Calu3 (cell line): ENCODE measurements around the gene CETN3. TPM values are rescaled to one million over a fixed set of nuclear protein-coding genes. Genes with fewer than 3 reads are reported as not detected.
A peak's percentile ranks its signal among the peaks of the same experiment; 100 is the strongest.

Experiments
- BruUV-seq: library from RNA; stranded (reverse); fragments of 400-500 nt; replicated peaks from 2 replicates; lab custom pipeline; 2021; lab: Mats Ljungman, UMichigan
- CTCF ChIA-PET: fragments of 300-600 bp; sonication (Branson Sonifier 250); formaldehyde crosslinking; loops from one replicate; lab custom pipeline; 2022; ENCODE audit warnings: antibody characterized with exemption; lab: Charles Lee
- DNase-seq: peaks from one replicate; pipeline ENCODE4 v3.0.0; 2022
- H3K27ac Mint-ChIP-seq: one replicate; pipeline ENCODE4 v1.8.0; 2022; ENCODE audit warnings: mixed read lengths; ENCODE audit not compliant: unreplicated experiment
- H3K27me3 Mint-ChIP-seq: one replicate; pipeline ENCODE4 v1.8.0; 2022; ENCODE audit warnings: mixed read lengths; ENCODE audit not compliant: unreplicated experiment
- H3K36me3 Mint-ChIP-seq: one replicate; pipeline ENCODE4 v1.8.0; 2022; ENCODE audit warnings: mild to moderate bottlenecking, moderate library complexity, mixed read lengths; ENCODE audit not compliant: insufficient read depth, unreplicated experiment
- H3K4me1 Mint-ChIP-seq: one replicate; pipeline ENCODE4 v1.8.0; 2022; ENCODE audit warnings: mild to moderate bottlenecking, low read depth, mixed read lengths; ENCODE audit not compliant: unreplicated experiment
- H3K4me3 Mint-ChIP-seq: one replicate; pipeline ENCODE4 v1.8.0; 2022; ENCODE audit warnings: mild to moderate bottlenecking, low read depth, moderate library complexity, mixed read lengths; ENCODE audit not compliant: unreplicated experiment
- H3K9me3 Mint-ChIP-seq: one replicate; pipeline ENCODE4 v1.8.0; 2022; ENCODE audit warnings: low read depth, mixed read lengths; ENCODE audit not compliant: unreplicated experiment
- intact Hi-C: fragments of 100-400 bp; cut with micrococcal nuclease; formaldehyde crosslinking; loops from one replicate; pipeline ENCODE4 v1.10.0; 2022; ENCODE audit not compliant: unreplicated experiment
- total RNA-seq: library from RNA; stranded (reverse); gene quantifications from 2 replicates; pipeline ENCODE4 v1.2.3, GENCODE V29; 2022
- TF ChIP-seq, protein P1 (sequence below): fragments of 200-600 bp; IDR thresholded peaks from one replicate; pipeline ENCODE4 v1.8.0; 2022; ENCODE audit warnings: antibody characterized with exemption; ENCODE audit not compliant: unreplicated experiment

Gene CETN3
- total RNA-seq, 1 experiment from 2014 or later, result 40.3 TPM

DNA sequence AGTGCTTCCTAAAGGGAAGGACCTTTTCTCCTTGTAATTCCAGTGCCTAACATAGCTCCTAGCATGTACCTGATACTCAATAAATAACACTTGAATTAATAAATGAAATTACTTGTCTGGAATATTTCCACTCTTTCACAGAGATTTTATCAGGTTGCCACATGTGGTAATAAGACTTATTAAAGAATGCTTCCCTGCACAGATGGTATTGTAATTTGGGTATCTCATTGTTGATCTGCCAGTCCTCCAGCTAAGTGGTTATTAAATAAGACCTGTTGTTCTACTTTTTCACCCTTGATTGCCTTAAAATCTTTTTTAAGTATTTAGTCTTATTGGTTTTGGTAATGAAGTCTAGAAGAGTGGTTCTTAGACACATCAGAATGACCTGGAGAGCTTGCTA, 28.1 kb upstream of the CETN3 start:
- H3K27me3 Mint-ChIP-seq, result peaks cover 25% of the 10 kb centered on the region
- H3K4me1 Mint-ChIP-seq, result peaks cover 20% of the 10 kb centered on the region
- TF ChIP-seq, protein P1, sequence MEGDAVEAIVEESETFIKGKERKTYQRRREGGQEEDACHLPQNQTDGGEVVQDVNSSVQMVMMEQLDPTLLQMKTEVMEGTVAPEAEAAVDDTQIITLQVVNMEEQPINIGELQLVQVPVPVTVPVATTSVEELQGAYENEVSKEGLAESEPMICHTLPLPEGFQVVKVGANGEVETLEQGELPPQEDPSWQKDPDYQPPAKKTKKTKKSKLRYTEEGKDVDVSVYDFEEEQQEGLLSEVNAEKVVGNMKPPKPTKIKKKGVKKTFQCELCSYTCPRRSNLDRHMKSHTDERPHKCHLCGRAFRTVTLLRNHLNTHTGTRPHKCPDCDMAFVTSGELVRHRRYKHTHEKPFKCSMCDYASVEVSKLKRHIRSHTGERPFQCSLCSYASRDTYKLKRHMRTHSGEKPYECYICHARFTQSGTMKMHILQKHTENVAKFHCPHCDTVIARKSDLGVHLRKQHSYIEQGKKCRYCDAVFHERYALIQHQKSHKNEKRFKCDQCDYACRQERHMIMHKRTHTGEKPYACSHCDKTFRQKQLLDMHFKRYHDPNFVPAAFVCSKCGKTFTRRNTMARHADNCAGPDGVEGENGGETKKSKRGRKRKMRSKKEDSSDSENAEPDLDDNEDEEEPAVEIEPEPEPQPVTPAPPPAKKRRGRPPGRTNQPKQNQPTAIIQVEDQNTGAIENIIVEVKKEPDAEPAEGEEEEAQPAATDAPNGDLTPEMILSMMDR, result no peak
- H3K4me3 Mint-ChIP-seq, result no peak overlapping the region
- CTCF ChIA-PET, result interaction anchor here (0.8 to 1.3 kb wide), 2 partner anchors 28 to 1708 kb away, joined by 3 read pairs; partner anchors contain the start of gene CETN3
- H3K9me3 Mint-ChIP-seq, result no peaks in the 10 kb centered on the region
- no peak for DNase-seq
- H3K36me3 Mint-ChIP-seq, result no peaks in the 10 kb centered on the region
- intact Hi-C loops, result no loop called here
- no peak overlapping the region for H3K27ac Mint-ChIP-seq
- no TSS peak for BruUV-seq

DNA sequence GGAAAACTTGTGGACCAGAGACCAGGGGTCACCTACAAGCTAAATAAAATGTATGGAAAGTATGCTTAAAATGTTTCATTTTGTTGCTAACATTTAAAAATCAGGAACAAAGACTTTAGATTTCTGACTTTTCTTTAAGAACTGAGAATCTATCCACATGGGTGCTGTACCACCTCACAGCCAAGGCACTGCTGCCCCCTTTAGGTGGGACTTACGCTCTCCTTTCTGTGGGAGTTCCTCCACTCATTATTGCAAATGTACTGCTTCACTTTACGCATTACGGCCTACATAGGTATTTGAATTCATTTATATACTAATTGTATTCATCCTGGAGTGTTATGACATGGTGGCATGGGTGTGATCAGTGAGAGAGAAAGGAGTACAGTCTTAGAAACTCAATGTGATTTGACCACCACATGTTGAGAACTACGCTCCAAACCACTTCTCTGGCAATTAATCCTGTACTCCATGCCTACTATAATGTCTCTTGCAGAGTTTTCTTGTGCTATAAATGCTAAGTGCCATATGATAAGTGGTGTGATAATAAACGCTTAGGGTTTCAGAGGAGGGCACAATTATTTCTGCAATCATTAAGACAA, 24.7 kb upstream of the CETN3 start:
- intact Hi-C loops, result loop anchor here (5.0 kb wide), 1 partner anchor 1707 kb away; no protein-coding TSS in a partner anchor
- Mint-ChIP-seq H3K4me1 (peaks cover 12% of the 10 kb centered on the region), H3K36me3 (no peaks in the 10 kb centered on the region), H3K27me3 (peaks cover 25% of the 10 kb centered on the region), H3K27ac (no peak overlapping the region), H3K4me3 (no peak overlapping the region), H3K9me3 (no peaks in the 10 kb centered on the region)
- BruUV-seq, result no TSS peak
- TF ChIP-seq, protein P1, result peak; percentile 71
- CTCF ChIA-PET, result no interaction called here
- DNase-seq, result peak; percentile 76

DNA sequence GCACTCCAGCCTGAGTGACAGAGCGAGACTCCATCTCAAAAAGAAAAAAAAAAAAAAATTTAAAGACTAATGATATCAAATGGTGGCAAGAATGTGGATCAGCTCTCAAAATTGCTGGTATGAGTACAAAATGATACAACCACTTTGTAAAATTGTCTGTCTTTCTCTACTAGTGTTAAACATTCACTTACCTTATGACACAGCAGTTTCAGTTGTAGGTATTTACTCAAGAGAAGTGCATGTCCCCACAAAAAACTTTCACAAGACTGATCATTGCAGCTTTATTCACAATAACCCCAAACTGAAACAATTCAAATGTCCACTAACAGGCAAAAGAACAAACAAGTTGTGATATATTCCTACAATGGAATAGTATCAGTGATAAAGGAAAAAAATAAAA, 14.7 kb upstream of the CETN3 start:
- intact Hi-C loops, result loop anchor here (5.0 kb wide), 1 partner anchor 108 kb away; no protein-coding TSS in a partner anchor
- BruUV-seq, result no TSS peak
- Mint-ChIP-seq H3K4me3 (no peak overlapping the region), H3K36me3 (no peaks in the 10 kb centered on the region), H3K27me3 (no peaks in the 10 kb centered on the region), H3K27ac (no peak overlapping the region), H3K9me3 (no peaks in the 10 kb centered on the region), H3K4me1 (peaks cover 8% of the 10 kb centered on the region)
- CTCF ChIA-PET, result no interaction called here
- TF ChIP-seq, protein P1, result no peak
- no peak for DNase-seq

DNA sequence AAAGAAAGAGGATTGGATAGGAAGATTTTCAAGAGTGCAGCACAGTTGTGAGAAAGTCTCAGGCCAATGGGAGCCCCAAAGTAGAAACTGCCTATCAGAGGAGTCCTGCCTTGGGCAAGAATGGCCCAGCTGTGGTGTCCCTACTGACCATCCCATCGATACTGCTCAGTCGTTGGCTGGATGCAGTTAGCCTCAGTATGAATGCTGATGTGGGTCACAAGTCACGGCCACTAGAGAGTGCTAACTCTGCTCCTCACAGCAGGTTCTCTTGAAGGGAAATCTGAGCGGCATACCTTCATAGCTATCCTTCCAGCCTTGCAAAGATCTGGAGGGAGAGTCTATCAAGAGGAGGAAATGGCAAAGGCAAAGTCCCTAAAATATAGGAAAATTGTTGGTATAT, 11.6 kb upstream of the CETN3 start:
- H3K27me3 Mint-ChIP-seq, result no peaks in the 10 kb centered on the region
- BruUV-seq, result no TSS peak
- TF ChIP-seq, protein P1, result no peak
- H3K27ac Mint-ChIP-seq, result no peak overlapping the region
- no peaks in the 10 kb centered on the region for H3K36me3 Mint-ChIP-seq
- H3K4me1 Mint-ChIP-seq, result peaks cover 8% of the 10 kb centered on the region
- DNase-seq, result peak; percentile 44
- CTCF ChIA-PET, result interaction anchor here (1.1 kb wide), 1 partner anchor 109 kb away, joined by 4 read pairs; no protein-coding TSS in a partner anchor
- intact Hi-C loops, result loop anchor here (5.0 kb wide), 1 partner anchor 111 kb away; no protein-coding TSS in a partner anchor
- no peaks in the 10 kb centered on the region for H3K9me3 Mint-ChIP-seq
- H3K4me3 Mint-ChIP-seq, result no peak overlapping the region
